Measurements from ENCODE around the gene ANKLE2.

DNA sequence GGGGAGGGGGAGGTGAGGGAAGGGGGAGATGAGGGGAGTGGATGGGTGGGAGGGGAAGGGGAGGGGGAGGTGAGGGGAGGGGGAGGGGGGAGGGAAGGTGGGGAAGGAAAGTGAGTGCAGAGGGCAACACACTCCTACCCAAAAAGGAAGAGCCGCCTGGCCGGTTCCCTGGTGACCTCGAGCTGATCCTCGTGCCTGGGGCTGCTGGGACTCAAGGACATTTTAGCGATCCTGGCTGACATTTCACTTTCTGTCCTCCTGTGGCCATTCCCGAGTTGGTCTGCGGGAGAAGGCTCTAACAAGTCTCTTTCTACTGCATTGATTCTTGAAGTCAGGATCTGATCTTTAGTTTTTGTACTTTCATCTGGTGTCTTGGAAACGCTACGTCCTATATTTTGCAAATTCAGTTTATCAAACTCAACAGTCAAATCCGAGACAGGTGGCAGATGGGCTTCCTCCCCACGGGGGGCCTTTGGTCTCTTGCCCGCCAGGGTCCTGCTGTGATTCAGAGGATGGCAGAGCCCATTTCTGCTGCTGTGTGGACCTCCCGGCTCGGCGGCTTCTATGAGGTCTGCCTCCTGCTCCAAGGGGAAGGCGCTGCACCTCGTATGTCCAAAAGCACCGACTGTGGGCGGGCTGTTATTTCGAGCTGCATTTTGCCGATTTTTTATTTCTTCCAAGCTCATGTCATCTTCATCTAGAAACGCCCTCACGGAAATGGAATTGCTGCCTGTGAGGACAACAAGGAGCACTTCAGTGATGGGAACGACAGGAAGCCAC is 31.9 kb downstream of the ANKLE2 start:
- TF ChIP-seq, protein P1, sequence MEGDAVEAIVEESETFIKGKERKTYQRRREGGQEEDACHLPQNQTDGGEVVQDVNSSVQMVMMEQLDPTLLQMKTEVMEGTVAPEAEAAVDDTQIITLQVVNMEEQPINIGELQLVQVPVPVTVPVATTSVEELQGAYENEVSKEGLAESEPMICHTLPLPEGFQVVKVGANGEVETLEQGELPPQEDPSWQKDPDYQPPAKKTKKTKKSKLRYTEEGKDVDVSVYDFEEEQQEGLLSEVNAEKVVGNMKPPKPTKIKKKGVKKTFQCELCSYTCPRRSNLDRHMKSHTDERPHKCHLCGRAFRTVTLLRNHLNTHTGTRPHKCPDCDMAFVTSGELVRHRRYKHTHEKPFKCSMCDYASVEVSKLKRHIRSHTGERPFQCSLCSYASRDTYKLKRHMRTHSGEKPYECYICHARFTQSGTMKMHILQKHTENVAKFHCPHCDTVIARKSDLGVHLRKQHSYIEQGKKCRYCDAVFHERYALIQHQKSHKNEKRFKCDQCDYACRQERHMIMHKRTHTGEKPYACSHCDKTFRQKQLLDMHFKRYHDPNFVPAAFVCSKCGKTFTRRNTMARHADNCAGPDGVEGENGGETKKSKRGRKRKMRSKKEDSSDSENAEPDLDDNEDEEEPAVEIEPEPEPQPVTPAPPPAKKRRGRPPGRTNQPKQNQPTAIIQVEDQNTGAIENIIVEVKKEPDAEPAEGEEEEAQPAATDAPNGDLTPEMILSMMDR (IDR thresholded peaks at IDR 0.05): no peak
- TF ChIP-seq EP300 (IDR thresholded peaks at IDR 0.05) (no peak), POLR2AphosphoS5 (IDR thresholded peaks at IDR 0.05) (no peak), POLR2A (IDR thresholded peaks at IDR 0.05) (no peak)
